Fibroblast of villous mesenchyme (primary cell): Measurements from ENCODE around the gene ACOX3. TPM values are rescaled to one million over a fixed set of nuclear protein-coding genes. Genes with fewer than 3 reads are reported as not detected.
A peak's percentile ranks its signal among the peaks of the same experiment; 100 is the strongest.

Experiments
- DNase-seq: peaks from one replicate; pipeline ENCODE4 v3.0.0-alpha.2; 2010; ENCODE audit warnings: low read depth
- H3K4me3 ChIP-seq: 2 replicates; pipeline ENCODE4 v1.5.1; 2011; ENCODE audit warnings: low read depth, mild to moderate bottlenecking, low read length
- total RNA-seq: library from RNA; depleted of rRNA; stranded (reverse); fragments of >200 nt; gene quantifications from 2 replicates; pipeline ENCODE4 v1.2.3, GENCODE V29; 2012
- TF ChIP-seq, protein P1 (sequence below): IDR thresholded peaks from 2 replicates; pipeline ENCODE4 v1.5.1; 2012; ENCODE audit warnings: low read depth, mild to moderate bottlenecking, low read length; ENCODE audit not compliant: insufficient read depth

Gene ACOX3
- total RNA-seq, 1 donor, result 26.8 TPM

DNA sequence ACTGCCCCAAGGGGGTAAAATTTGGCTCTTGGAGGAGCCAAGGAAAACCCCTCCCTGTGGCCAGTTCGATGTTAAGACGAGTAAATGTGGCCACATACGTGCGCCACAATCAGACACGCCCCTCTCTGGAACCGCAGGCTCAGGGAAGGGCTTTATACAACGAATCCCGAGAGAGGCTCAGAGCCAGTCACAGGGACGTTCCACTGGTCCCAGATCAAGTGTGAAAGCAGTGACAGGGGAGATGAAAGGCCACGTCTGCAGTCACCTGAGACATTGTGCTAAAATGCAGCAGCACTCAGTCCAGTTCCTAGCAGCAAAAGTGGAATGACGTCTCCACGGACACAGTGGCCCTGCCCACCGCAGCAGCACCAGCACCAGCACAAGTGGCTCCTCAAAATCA is 68.0 kb downstream of the ACOX3 start:
- DNase-seq, result no peak
- H3K4me3 ChIP-seq, result no peak overlapping the region
- TF ChIP-seq, protein P1, sequence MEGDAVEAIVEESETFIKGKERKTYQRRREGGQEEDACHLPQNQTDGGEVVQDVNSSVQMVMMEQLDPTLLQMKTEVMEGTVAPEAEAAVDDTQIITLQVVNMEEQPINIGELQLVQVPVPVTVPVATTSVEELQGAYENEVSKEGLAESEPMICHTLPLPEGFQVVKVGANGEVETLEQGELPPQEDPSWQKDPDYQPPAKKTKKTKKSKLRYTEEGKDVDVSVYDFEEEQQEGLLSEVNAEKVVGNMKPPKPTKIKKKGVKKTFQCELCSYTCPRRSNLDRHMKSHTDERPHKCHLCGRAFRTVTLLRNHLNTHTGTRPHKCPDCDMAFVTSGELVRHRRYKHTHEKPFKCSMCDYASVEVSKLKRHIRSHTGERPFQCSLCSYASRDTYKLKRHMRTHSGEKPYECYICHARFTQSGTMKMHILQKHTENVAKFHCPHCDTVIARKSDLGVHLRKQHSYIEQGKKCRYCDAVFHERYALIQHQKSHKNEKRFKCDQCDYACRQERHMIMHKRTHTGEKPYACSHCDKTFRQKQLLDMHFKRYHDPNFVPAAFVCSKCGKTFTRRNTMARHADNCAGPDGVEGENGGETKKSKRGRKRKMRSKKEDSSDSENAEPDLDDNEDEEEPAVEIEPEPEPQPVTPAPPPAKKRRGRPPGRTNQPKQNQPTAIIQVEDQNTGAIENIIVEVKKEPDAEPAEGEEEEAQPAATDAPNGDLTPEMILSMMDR, result no peak

DNA sequence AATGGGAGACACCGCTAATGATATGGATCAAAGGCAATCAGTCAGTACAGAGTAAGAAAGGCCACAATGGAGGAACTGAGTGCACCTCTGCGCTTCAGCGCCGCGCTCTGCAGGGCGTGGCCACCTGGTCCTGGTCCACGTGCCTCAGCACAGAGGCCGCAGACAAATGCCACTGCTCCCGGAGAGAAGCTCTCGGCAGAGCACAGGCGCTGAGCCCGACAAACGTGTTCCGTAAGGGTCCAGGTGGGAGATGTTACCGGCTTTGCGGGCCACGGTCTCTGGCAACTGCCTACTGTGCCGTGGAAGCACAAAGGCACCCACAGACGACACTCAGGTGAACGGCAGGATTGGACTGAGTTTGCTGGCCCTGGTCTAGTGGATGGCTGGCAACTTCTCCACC is 68.9 kb downstream of the ACOX3 start:
- TF ChIP-seq, protein P1, result no peak
- H3K4me3 ChIP-seq, result no peak overlapping the region
- no peak for DNase-seq

GRCh38 chr4:8370835-8371595 is 69.5 kb downstream of the ACOX3 start:
- H3K4me3 ChIP-seq, result no peak overlapping the region
- peak; percentile 23 for DNase-seq
- TF ChIP-seq, protein P1, result no peak

DNA sequence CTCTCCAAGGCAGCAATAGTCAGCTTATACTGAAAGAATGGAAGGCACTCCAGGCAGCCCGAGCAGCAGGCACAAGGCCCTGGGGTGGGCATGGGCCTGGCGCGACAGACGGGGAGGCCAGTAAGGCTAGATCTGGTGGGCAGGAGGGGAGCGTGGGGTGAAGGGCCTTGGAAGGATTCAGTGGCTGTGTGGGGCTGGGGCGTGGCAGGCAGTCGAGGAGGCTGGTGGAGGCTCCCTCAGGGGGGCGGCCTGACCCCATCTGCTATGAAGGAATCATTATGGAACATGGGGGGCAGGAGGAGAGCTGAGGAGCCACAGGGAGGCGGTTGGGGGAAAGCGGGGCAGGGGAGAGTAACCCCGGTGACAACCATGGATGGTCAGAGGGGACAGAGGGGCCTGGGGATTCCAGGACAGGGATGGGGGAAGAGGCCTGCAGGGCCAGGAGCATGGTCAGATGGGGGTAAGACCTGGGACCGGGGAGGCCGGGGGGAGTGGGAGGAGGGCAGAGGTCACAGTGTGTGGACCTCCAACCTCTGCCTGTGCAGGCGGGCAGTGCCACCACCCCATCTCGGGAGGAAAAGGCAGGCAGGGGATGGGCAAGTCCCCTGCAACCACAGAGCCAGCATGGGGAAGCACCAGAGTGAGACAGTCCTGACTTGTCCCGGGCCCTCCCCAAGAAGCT is 70.3 kb downstream of the ACOX3 start:
- no peak for DNase-seq
- TF ChIP-seq, protein P1, result no peak
- no peak overlapping the region for H3K4me3 ChIP-seq

DNA sequence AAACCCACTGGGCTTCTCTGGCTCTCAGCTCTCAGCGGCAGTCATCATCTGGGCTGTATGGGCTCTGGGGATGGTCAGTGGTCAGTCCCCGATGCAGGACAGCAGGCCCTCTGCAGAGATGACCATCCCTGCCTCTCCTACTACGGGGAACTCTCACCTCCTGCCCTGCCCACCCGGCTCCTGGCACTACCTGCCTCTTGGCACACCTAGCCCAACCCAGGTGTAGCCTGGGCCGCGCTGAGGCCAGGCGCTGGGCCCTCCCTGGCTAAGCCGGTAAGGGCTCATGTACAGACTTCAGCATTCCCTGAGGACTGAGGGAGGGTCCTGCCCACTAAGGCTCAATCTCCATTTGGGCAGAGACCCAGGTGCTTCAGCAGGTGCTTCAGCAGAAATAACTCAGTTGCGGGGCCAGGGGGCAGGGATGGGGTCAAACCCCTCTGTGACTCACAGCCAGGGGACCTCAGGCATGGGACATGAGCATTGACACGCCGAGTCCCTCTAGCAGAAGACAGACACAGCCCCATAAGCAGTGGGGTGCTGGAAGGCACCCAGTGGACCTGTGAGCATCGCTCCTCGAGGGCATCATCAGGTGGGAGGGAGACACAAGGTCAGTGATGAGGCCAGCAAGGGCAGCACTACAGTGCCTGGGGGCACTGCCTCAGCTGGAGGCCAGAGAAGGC is 71.0 kb downstream of the ACOX3 start:
- no peak overlapping the region for H3K4me3 ChIP-seq
- TF ChIP-seq, protein P1, result no peak
- no peak for DNase-seq

GRCh38 chr4:8368998-8369397 is 71.5 kb downstream of the ACOX3 start:
- no peak overlapping the region for H3K4me3 ChIP-seq
- no peak for DNase-seq
- TF ChIP-seq, protein P1, result no peak
